NCI-H774 (cell line): ENCODE measurements around the gene SMAD1.
"Not testable (repeated sequence)": the region's sequence is repeated elsewhere in the genome, so short reads cannot be mapped to it uniquely, and the experiment has no call there.

ENCODE experiments used
- DNase-seq: peaks from one replicate; lab custom pipeline; 2025; lab: John Stamatoyannopoulos, UW

Gene SMAD1

GRCh38 chr4:145528601-145529000, 46.9 kb downstream of the SMAD1 start:
- no peak for DNase-seq

- no peak for DNase-seq
Measured at GRCh38 chr4:145530189-145530588, 48.5 kb downstream of the SMAD1 start.

GRCh38 chr4:145530662-145531061, 49.0 kb downstream of the SMAD1 start:
- DNase-seq = no peak

- no peak for DNase-seq
Measured at GRCh38 chr4:145531223-145531622, 49.6 kb downstream of the SMAD1 start.

GRCh38 chr4:145531859-145532258, 50.2 kb downstream of the SMAD1 start:
- no peak for DNase-seq

- DNase-seq = no peak
Measured at GRCh38 chr4:145533001-145533400, 51.3 kb downstream of the SMAD1 start.

- DNase-seq = not testable (repeated sequence)
Measured at GRCh38 chr4:145533415-145533814, 51.8 kb downstream of the SMAD1 start.

GRCh38 chr4:145533961-145534360, 52.3 kb downstream of the SMAD1 start:
- DNase-seq = no peak

GRCh38 chr4:145535202-145535601, 53.5 kb downstream of the SMAD1 start:
- no peak for DNase-seq

GRCh38 chr4:145536044-145536443, 54.4 kb downstream of the SMAD1 start:
- no peak for DNase-seq

- no peak for DNase-seq
Measured at GRCh38 chr4:145538596-145538995, 56.9 kb downstream of the SMAD1 start.

- no peak for DNase-seq
Measured at GRCh38 chr4:145539671-145540070, 58.0 kb downstream of the SMAD1 start.

GRCh38 chr4:145540235-145540634, 58.6 kb downstream of the SMAD1 start:
- no peak for DNase-seq

GRCh38 chr4:145541346-145541745, 59.7 kb downstream of the SMAD1 start:
- no peak for DNase-seq

GRCh38 chr4:145545031-145545430, 63.4 kb downstream of the SMAD1 start:
- no peak for DNase-seq

GRCh38 chr4:145545538-145546174, 64.0 kb downstream of the SMAD1 start:
- DNase-seq = no peak

- DNase-seq = no peak
Measured at GRCh38 chr4:145546175-145546915, 64.7 kb downstream of the SMAD1 start.

GRCh38 chr4:145551660-145552059, 70.0 kb downstream of the SMAD1 start:
- no peak for DNase-seq

GRCh38 chr4:145552181-145552822, 70.6 kb downstream of the SMAD1 start:
- no peak for DNase-seq

GRCh38 chr4:145553375-145553774, 71.7 kb downstream of the SMAD1 start:
- no peak for DNase-seq

GRCh38 chr4:145554691-145555090, 73.0 kb downstream of the SMAD1 start:
- DNase-seq = no peak

GRCh38 chr4:145557720-145558119, 76.1 kb downstream of the SMAD1 start:
- no peak for DNase-seq

- DNase-seq = no peak
Measured at GRCh38 chr4:145563293-145563985, 81.8 kb downstream of the SMAD1 start.
